GM19455 (cell line): ENCODE data around the gene RNASE2.
"Not testable (repeated sequence)": the region's sequence is repeated elsewhere in the genome, so short reads cannot be mapped to it uniquely, and the experiment has no call there.

Experiments
- ATAC-seq: cut with Tn5 transposase; IDR thresholded peaks from one replicate; pipeline ENCODE4 v1.9.1; 2021; ENCODE audit not compliant: unreplicated experiment

Gene RNASE2

GRCh38 chr14:20980906-20981305, 25.6 kb downstream of the RNASE2 start:
- no peak for ATAC-seq

- ATAC-seq, result no peak
Observed at GRCh38 chr14:20982646-20983369, 27.5 kb downstream of the RNASE2 start.

- not testable (repeated sequence) for ATAC-seq
Observed at GRCh38 chr14:20985650-20986049, 30.4 kb downstream of the RNASE2 start.

GRCh38 chr14:20986811-20987210, 31.5 kb downstream of the RNASE2 start:
- no peak for ATAC-seq

GRCh38 chr14:20988717-20989470, 33.6 kb downstream of the RNASE2 start:
- no peak for ATAC-seq

- no peak for ATAC-seq
Observed at GRCh38 chr14:20989471-20989786, 34.1 kb downstream of the RNASE2 start.

GRCh38 chr14:20989787-20990600, 34.7 kb downstream of the RNASE2 start, which contains the start of gene METTL17:
Gene METTL17 (plus strand): TSS chr14:20989980. CDS start chr14:20990003, 23 bp downstream.
- ATAC-seq, result peak; percentile 95

GRCh38 chr14:20996521-20996920, 41.2 kb downstream of the RNASE2 start:
- ATAC-seq, result no peak

GRCh38 chr14:20997115-20997514, 41.8 kb downstream of the RNASE2 start:
- no peak for ATAC-seq

GRCh38 chr14:20997564-20997963, 42.3 kb downstream of the RNASE2 start:
- no peak for ATAC-seq

- ATAC-seq, result no peak
Observed at GRCh38 chr14:20998139-20998538, 42.9 kb downstream of the RNASE2 start.

- ATAC-seq, result no peak
Observed at GRCh38 chr14:20998674-20999366, 43.5 kb downstream of the RNASE2 start, which contains the start of gene SLC39A2. Gene SLC39A2 (plus strand): TSS chr14:20999293. CDS start chr14:20999447, 154 bp downstream.

- no peak for ATAC-seq
Observed at GRCh38 chr14:20999591-20999990, 44.3 kb downstream of the RNASE2 start.

GRCh38 chr14:21001218-21001617, 45.9 kb downstream of the RNASE2 start:
- no peak for ATAC-seq

- no peak for ATAC-seq
Observed at GRCh38 chr14:21003788-21004346, 48.6 kb downstream of the RNASE2 start.
